ENCODE results near the gene CD300LD.

Gene CD300LD

GRCh38 chr17:74592087-74592990, at the start of gene CD300LD:
CD300LD (minus strand) TSS chr17:74592283; CDS start chr17:74592202, 81 bp downstream.
- TF ChIP-seq PPARA (CRISPR knock-in tag; IDR thresholded peaks at IDR 0.05; ENCODE audit: borderline replicate concordance) (no peak), SNAI2 (CRISPR knock-in tag; IDR thresholded peaks at IDR 0.05) (no peak), PATZ1 (CRISPR knock-in tag; IDR thresholded peaks at IDR 0.05; ENCODE audit: borderline replicate concordance) (no peak)
- ATAC-seq, result no peak

DNA sequence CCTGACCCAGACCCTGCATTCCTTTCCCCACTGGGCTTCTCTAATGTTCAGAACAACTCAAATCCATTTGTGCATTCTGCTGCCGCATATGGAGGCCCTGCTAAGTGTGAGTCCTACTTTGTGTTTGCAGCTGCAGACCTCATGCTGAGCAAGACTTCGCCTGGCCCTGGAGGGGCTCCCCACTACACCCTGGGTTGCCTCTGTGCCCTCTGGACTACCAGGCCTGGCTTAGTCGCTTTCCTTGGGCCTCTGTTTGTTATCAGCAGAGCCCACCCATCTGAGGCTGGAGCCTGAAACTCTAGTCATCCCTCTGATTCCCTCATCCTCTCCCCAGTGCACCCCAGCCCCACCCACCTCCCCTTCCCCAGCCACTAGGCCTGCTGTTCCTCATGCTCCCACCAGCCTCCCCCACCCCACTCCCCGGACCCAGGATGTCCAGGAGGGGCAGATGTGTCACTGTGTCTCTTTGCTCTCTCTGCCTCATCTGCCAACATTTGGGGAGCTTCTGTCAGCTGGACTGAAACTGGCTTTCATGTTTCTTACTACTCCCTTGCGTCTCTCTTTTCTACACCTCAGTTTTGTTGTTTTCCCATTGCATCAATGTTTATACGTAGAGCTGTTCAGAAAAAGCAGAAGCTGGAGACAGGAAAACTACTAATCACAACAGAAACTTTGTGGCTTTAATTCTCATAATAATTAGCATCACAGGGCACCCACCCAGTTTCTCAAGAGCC, 49.3 kb upstream of the CD300LD start:
- ATAC-seq, result no peak
- TF ChIP-seq GLIS3 (CRISPR knock-in tag; IDR thresholded peaks at IDR 0.05), result no peak

DNA sequence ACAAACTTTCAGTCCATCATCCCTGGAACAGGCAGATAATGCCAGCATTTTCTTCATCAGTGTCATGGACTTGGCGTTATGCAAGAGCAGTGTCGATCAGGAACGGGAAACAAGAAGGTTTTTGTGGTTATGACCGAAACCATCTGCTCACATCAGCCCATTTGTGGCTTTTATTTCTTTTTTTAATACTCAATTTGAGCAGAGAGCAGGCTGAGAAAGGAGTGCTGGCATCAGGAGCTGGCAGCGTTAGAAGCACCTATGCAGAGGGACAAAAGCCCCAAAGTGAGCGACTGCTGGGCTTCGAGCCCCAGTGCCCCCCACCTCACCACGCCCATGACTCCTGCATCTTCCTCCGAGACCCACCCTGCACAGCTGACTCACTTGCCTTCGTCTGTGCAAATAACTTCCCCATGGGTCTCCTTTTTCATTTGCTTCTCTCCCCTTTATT, 47.6 kb upstream of the CD300LD start:
- no peak for ATAC-seq
- TF ChIP-seq PATZ1 (CRISPR knock-in tag; IDR thresholded peaks at IDR 0.05; ENCODE audit: borderline replicate concordance) (no peak), GLIS3 (CRISPR knock-in tag; IDR thresholded peaks at IDR 0.05) (no peak), ESRRG (CRISPR knock-in tag; IDR thresholded peaks at IDR 0.05) (no peak), SNAI2 (CRISPR knock-in tag; IDR thresholded peaks at IDR 0.05) (no peak), ZNF8 (CRISPR knock-in tag; IDR thresholded peaks at IDR 0.05) (no peak), PPARA (CRISPR knock-in tag; IDR thresholded peaks at IDR 0.05; ENCODE audit: borderline replicate concordance) (no peak), TCF4 (CRISPR knock-in tag; IDR thresholded peaks at IDR 0.05; ENCODE audit: borderline replicate concordance) (no peak), ZC3H10 (CRISPR knock-in tag; IDR thresholded peaks at IDR 0.05) (no peak), OSR1 (CRISPR knock-in tag; IDR thresholded peaks at IDR 0.05) (no peak)

DNA sequence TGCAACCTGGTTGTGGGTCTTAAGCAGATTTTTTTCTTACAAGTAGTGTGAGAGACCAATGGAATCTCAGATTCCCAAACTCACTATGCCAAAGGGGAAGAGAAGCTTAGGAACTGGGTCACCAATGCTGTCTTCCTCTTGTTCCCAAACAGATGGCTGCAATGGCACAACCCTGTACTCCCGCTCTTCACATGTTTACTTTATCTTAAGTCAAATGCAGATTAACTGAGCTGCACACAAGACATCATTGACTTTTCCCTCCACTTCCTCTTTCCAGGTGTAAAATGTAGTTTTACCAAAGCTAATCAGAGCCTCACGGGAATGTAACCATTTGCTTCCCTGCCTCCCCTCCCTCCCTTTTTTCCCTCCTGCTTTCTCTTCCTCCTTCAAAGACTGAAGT, 45.8 kb upstream of the CD300LD start:
- TF ChIP-seq, protein P1, sequence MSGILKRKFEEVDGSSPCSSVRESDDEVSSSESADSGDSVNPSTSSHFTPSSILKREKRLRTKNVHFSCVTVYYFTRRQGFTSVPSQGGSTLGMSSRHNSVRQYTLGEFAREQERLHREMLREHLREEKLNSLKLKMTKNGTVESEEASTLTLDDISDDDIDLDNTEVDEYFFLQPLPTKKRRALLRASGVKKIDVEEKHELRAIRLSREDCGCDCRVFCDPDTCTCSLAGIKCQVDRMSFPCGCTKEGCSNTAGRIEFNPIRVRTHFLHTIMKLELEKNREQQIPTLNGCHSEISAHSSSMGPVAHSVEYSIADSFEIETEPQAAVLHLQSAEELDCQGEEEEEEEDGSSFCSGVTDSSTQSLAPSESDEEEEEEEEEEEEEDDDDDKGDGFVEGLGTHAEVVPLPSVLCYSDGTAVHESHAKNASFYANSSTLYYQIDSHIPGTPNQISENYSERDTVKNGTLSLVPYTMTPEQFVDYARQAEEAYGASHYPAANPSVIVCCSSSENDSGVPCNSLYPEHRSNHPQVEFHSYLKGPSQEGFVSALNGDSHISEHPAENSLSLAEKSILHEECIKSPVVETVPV (CRISPR knock-in tag; IDR thresholded peaks at IDR 0.05), result no peak
- ATAC-seq, result no peak

DNA sequence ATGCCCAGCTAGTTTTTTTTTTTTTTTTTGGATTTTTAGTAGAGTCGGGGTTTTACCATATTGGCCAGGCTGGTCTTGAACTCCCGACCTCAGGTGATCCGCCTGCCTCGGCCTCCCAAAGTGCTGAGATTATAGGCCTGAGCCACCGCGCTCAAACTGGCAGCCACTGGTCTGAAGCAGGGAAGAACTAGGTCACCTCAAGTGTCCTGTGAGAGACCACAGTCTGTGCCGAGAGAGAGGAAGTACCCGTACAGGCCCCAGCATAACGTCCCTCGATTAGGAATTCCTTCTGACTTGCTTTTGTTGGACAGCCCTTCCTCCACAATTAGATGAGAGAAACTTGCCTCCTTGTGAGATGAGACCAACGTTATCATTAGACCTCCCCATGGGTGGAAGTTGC, 45.2 kb upstream of the CD300LD start:
- ATAC-seq, result no peak
- TF ChIP-seq RARB (CRISPR knock-in tag; IDR thresholded peaks at IDR 0.05) (no peak), ESRRG (CRISPR knock-in tag; IDR thresholded peaks at IDR 0.05) (no peak), ZNF8 (CRISPR knock-in tag; IDR thresholded peaks at IDR 0.05) (no peak), PATZ1 (CRISPR knock-in tag; IDR thresholded peaks at IDR 0.05; ENCODE audit: borderline replicate concordance) (no peak), TSHZ2 (CRISPR knock-in tag; IDR thresholded peaks at IDR 0.05) (no peak), ZC3H10 (CRISPR knock-in tag; IDR thresholded peaks at IDR 0.05) (no peak), BACH2 (CRISPR knock-in tag; IDR thresholded peaks at IDR 0.05; ENCODE audit: borderline replicate concordance) (no peak), TOX (CRISPR knock-in tag; IDR thresholded peaks at IDR 0.05; ENCODE audit: borderline replicate concordance) (no peak), ZFP30 (CRISPR knock-in tag; IDR thresholded peaks at IDR 0.05) (no peak), TCF4 (CRISPR knock-in tag; IDR thresholded peaks at IDR 0.05; ENCODE audit: borderline replicate concordance) (no peak), CSDC2 (CRISPR knock-in tag; IDR thresholded peaks at IDR 0.05) (no peak), ISL1 (CRISPR knock-in tag; IDR thresholded peaks at IDR 0.05) (no peak), SNAI2 (CRISPR knock-in tag; IDR thresholded peaks at IDR 0.05) (no peak)
- TF ChIP-seq, protein P2, sequence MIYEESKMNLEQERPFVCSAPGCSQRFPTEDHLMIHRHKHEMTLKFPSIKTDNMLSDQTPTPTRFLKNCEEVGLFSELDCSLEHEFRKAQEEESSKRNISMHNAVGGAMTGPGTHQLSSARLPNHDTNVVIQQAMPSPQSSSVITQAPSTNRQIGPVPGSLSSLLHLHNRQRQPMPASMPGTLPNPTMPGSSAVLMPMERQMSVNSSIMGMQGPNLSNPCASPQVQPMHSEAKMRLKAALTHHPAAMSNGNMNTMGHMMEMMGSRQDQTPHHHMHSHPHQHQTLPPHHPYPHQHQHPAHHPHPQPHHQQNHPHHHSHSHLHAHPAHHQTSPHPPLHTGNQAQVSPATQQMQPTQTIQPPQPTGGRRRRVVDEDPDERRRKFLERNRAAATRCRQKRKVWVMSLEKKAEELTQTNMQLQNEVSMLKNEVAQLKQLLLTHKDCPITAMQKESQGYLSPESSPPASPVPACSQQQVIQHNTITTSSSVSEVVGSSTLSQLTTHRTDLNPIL (CRISPR knock-in tag; IDR thresholded peaks at IDR 0.05; ENCODE audit: low read depth), result no peak
- TF ChIP-seq, protein P1 (CRISPR knock-in tag; IDR thresholded peaks at IDR 0.05), result no peak
